Mononuclear cell (primary cell): ENCODE data around the gene RPS6KL1. TPM values are rescaled to one million over a fixed set of nuclear protein-coding genes. Genes with fewer than 3 reads are reported as not detected.
"Not testable (repeated sequence)": the region's sequence is repeated elsewhere in the genome, so short reads cannot be mapped to it uniquely, and the experiment has no call there.

Experiments
- H3K27me3 ChIP-seq: 2 replicates; pipeline ENCODE4 v1.6.0; 2011; ENCODE audit warnings: low read length, control low read depth; ENCODE audit not compliant: insufficient read depth
- H3K4me1 ChIP-seq: 2 replicates; pipeline ENCODE4 v1.5.1; 2011; ENCODE audit warnings: mild to moderate bottlenecking, low read length, control low read depth; ENCODE audit not compliant: insufficient read depth
- H3K4me3 ChIP-seq: 2 replicates; pipeline ENCODE4 v1.5.1; 2011; ENCODE audit warnings: mild to moderate bottlenecking, low read length, moderate library complexity
- H3K9me3 ChIP-seq: 2 replicates; pipeline ENCODE4 v1.5.1; 2011; ENCODE audit warnings: low read depth, mild to moderate bottlenecking, control low read depth, low read length
- total RNA-seq: library from RNA; depleted of rRNA; stranded (reverse); fragments of >200 nt; gene quantifications from one replicate; pipeline ENCODE4 v1.2.3, GENCODE V29; 2012

The RPS6KL1 gene
- total RNA-seq, 1 donor = 3.4 TPM

- H3K27me3 ChIP-seq, H3K4me1 ChIP-seq, H3K9me3 ChIP-seq, H3K4me3 ChIP-seq: not testable (repeated sequence)
Measured at GRCh38 chr14:74932936-74933335, 9.9 kb upstream of the RPS6KL1 start.

GRCh38 chr14:74932401-74932901, 9.4 kb upstream of the RPS6KL1 start:
- no peak overlapping the region for H3K4me3 ChIP-seq
- H3K4me1 ChIP-seq = peaks cover 7% of the 10 kb centered on the region
- no peaks in the 10 kb centered on the region for H3K9me3 ChIP-seq
- no peaks in the 10 kb centered on the region for H3K27me3 ChIP-seq

GRCh38 chr14:74931744-74932143, 8.7 kb upstream of the RPS6KL1 start:
- H3K4me1 ChIP-seq, H3K9me3 ChIP-seq, H3K4me3 ChIP-seq, H3K27me3 ChIP-seq: not testable (repeated sequence)

GRCh38 chr14:74929242-74929641, 6.2 kb upstream of the RPS6KL1 start:
- H3K9me3 ChIP-seq = no peaks in the 10 kb centered on the region
- no peak overlapping the region for H3K4me3 ChIP-seq
- H3K27me3 ChIP-seq = no peaks in the 10 kb centered on the region

GRCh38 chr14:74927225-74927624, 4.2 kb upstream of the RPS6KL1 start:
- peaks cover 7% of the 10 kb centered on the region for H3K4me1 ChIP-seq
- peaks cover 3% of the 10 kb centered on the region for H3K27me3 ChIP-seq
- H3K9me3 ChIP-seq = no peaks in the 10 kb centered on the region
- H3K4me3 ChIP-seq = no peak overlapping the region

More at GRCh38 chr14:74929242-74929641, 6.2 kb upstream of the RPS6KL1 start:
- peaks cover 7% of the 10 kb centered on the region for H3K4me1 ChIP-seq

GRCh38 chr14:74924061-74924460, 1.0 kb upstream of the RPS6KL1 start:
- H3K4me1 ChIP-seq = peaks cover 5% of the 10 kb centered on the region

GRCh38 chr14:74921987-74922751, 891 bp downstream of the RPS6KL1 start:
- H3K4me3 ChIP-seq = no peak overlapping the region

More at GRCh38 chr14:74924061-74924460, 1.0 kb upstream of the RPS6KL1 start:
- Histone ChIP-seq H3K9me3 (no peaks in the 10 kb centered on the region), H3K4me3 (no peak overlapping the region), H3K27me3 (peaks cover 3% of the 10 kb centered on the region)

GRCh38 chr14:74921053-74921620, 1.9 kb downstream of the RPS6KL1 start:
- peaks cover 3% of the 10 kb centered on the region for H3K27me3 ChIP-seq
- peaks cover 5% of the 10 kb centered on the region for H3K4me1 ChIP-seq
- no peak overlapping the region for H3K4me3 ChIP-seq
- no peaks in the 10 kb centered on the region for H3K9me3 ChIP-seq

More at GRCh38 chr14:74921987-74922751, 891 bp downstream of the RPS6KL1 start:
- Histone ChIP-seq H3K27me3 (peaks cover 3% of the 10 kb centered on the region), H3K4me1 (peaks cover 5% of the 10 kb centered on the region), H3K9me3 (no peaks in the 10 kb centered on the region)

- Histone ChIP-seq H3K4me1 (peaks cover 5% of the 10 kb centered on the region), H3K4me3 (no peak overlapping the region), H3K9me3 (no peaks in the 10 kb centered on the region), H3K27me3 (peaks cover 3% of the 10 kb centered on the region)
Measured at GRCh38 chr14:74920281-74920680, 2.8 kb downstream of the RPS6KL1 start.

GRCh38 chr14:74919421-74920165, 3.5 kb downstream of the RPS6KL1 start:
- Histone ChIP-seq H3K4me1 (peaks cover 5% of the 10 kb centered on the region), H3K4me3 (no peak overlapping the region), H3K27me3 (peaks cover 3% of the 10 kb centered on the region), H3K9me3 (no peaks in the 10 kb centered on the region)

GRCh38 chr14:74918380-74918779, 4.7 kb downstream of the RPS6KL1 start:
- Histone ChIP-seq H3K27me3 (no peaks in the 10 kb centered on the region), H3K4me1 (peaks cover 5% of the 10 kb centered on the region), H3K9me3 (no peaks in the 10 kb centered on the region), H3K4me3 (no peak overlapping the region)

- Histone ChIP-seq H3K27me3 (no peaks in the 10 kb centered on the region), H3K4me3 (no peak overlapping the region), H3K4me1 (peaks cover under 1% of the 10 kb centered on the region), H3K9me3 (no peaks in the 10 kb centered on the region)
Measured at GRCh38 chr14:74917646-74918081, 5.4 kb downstream of the RPS6KL1 start.

- H3K27me3 ChIP-seq = no peaks in the 10 kb centered on the region
- no peak overlapping the region for H3K4me3 ChIP-seq
- no peaks in the 10 kb centered on the region for H3K4me1 ChIP-seq
- no peaks in the 10 kb centered on the region for H3K9me3 ChIP-seq
Measured at GRCh38 chr14:74917178-74917543, 5.9 kb downstream of the RPS6KL1 start.

- H3K4me3 ChIP-seq = no peak overlapping the region
- H3K27me3 ChIP-seq = no peaks in the 10 kb centered on the region
- H3K9me3 ChIP-seq = no peaks in the 10 kb centered on the region
- H3K4me1 ChIP-seq = no peaks in the 10 kb centered on the region
Measured at GRCh38 chr14:74915826-74916225, 7.2 kb downstream of the RPS6KL1 start.

- Histone ChIP-seq H3K9me3 (no peaks in the 10 kb centered on the region), H3K27me3 (no peaks in the 10 kb centered on the region), H3K4me1 (no peaks in the 10 kb centered on the region), H3K4me3 (no peak overlapping the region)
Measured at GRCh38 chr14:74915426-74915825, 7.6 kb downstream of the RPS6KL1 start.
